ENCODE data around the gene DPYSL5. TPM values are rescaled to one million over a fixed set of nuclear protein-coding genes. Genes with fewer than 3 reads are reported as not detected.

The DPYSL5 gene
- total RNA-seq, 1 donor from 2014 or later = 201 TPM

DNA sequence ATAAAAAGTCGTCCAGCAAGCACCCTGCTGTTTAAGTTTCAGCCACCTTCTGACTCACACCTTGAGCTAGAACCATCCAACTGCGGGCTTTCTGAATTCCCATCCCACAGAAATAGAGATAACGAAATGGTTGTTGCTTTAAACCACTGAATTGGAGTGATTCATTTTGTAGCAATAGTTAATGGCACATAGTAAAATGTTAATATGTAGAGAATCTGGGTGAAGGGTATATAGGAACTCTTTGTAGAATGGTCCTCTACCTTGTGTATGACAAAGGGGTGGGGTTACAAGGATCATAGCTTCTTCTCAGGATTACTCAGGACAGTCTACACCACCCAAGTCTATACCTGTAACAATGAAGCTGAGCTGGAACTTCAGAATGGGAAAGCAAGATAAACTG lies 120.1 kb downstream of the DPYSL5 start:
- Mint-ChIP-seq H3K27me3 (ENCODE audit: low read depth) (peaks cover 50% of the 10 kb centered on the region), H3K4me1 (peaks cover 26% of the 10 kb centered on the region), H3K9me3 (no peaks in the 10 kb centered on the region), H3K27ac (ENCODE audit: unreplicated experiment) (no peak overlapping the region), H3K4me3 (no peak overlapping the region), H3K36me3 (ENCODE audit: low read depth) (no peaks in the 10 kb centered on the region)
- no peak for DNase-seq (ENCODE audit: low read depth, low spot score)
- TF ChIP-seq, protein P1, sequence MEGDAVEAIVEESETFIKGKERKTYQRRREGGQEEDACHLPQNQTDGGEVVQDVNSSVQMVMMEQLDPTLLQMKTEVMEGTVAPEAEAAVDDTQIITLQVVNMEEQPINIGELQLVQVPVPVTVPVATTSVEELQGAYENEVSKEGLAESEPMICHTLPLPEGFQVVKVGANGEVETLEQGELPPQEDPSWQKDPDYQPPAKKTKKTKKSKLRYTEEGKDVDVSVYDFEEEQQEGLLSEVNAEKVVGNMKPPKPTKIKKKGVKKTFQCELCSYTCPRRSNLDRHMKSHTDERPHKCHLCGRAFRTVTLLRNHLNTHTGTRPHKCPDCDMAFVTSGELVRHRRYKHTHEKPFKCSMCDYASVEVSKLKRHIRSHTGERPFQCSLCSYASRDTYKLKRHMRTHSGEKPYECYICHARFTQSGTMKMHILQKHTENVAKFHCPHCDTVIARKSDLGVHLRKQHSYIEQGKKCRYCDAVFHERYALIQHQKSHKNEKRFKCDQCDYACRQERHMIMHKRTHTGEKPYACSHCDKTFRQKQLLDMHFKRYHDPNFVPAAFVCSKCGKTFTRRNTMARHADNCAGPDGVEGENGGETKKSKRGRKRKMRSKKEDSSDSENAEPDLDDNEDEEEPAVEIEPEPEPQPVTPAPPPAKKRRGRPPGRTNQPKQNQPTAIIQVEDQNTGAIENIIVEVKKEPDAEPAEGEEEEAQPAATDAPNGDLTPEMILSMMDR (conservative IDR thresholded peaks at IDR 0.05) = no peak

DNA sequence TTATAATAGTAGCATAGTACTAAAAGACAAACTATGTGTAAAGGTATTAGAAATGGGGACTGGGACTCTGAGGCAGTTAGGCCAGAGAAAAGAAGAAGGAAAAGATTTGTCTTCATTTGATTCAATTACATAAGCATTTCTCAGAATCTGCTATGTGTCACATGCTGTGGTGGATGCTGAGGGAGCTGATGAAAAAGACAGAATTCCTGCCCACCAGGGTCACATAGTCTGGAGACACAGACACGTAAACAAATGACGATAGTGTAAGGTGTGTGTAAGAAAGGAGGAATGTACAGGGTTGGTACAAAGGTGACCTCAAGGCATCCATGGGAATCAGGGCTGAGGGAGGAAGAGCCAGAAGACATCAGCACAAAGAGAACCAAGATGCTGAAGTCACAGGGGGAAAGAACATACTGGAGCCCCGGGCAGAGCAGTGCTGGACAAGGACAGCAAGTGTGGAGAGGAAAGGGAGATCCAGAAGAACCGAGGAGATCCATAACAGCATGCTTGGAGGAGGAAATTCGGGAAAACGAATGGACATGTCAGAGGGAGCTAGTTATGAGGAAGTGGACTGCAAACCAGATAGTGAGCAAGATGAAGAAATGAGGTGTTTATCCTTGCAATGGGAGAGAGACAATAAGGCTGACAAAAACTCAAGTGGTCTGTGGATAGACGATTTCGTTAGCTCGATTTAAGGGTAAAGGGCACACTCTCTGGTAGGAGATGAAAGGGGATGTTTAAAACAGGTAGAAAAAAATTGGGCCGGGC lies 121.3 kb downstream of the DPYSL5 start:
- H3K27me3 Mint-ChIP-seq (ENCODE audit: low read depth) = peaks cover 50% of the 10 kb centered on the region
- TF ChIP-seq, protein P1 (conservative IDR thresholded peaks at IDR 0.05) = no peak

DNA sequence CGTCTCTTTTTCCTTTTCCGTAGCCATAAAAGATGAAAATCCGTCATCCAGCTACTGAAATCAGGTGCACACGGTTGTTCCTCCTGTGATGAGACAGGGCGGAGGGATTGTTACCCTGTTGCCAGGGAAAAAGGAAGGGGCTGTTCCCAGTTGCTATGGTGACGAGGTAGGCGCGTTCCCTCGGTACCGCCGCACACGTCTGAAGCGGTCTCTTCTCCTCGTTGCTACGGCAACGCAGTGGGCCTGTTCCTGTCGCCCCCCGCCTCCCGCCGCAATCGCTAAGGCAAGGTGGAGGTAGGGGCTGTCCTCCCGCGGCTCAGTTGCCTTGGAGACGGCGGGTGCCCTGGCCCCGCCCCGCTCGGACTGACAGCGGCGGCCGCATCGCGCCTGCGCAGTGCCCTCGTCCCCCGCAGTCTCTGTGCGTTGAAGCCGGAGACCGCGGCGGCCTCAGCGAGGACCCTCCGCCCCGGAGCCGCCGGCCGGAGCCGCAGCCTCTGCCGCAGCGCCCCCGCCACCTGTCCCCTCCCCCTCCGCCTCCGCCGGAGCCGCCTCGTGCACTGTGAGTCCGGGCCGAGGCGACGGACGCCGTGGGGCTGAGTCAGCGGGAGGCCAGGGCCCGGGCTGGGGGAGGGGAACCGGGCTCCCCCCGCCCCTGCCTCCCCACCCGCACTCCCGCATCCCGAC lies 122.5 kb downstream of the DPYSL5 start, which contains the start of gene MAPRE3:
MAPRE3 (plus strand) TSS at position 394 of the 684 bp plus-strand sequence. CDS start 51,582 bp downstream, outside the sequence.
- no peaks in the 10 kb centered on the region for H3K36me3 Mint-ChIP-seq (ENCODE audit: low read depth)
- no peaks in the 10 kb centered on the region for H3K9me3 Mint-ChIP-seq
- H3K27me3 Mint-ChIP-seq (ENCODE audit: low read depth) = peaks cover 47% of the 10 kb centered on the region
- H3K27ac Mint-ChIP-seq (ENCODE audit: unreplicated experiment) = peak within 1 kb of the TSS; percentile 37
- TF ChIP-seq, protein P1 (conservative IDR thresholded peaks at IDR 0.05) = no peak
- peaks cover 26% of the 10 kb centered on the region for H3K4me1 Mint-ChIP-seq
- DNase-seq (ENCODE audit: low read depth, low spot score) = peak; percentile 86
- H3K4me3 Mint-ChIP-seq = peak within 1 kb of the TSS; percentile 89

More for the DNA sequence above, 121.3 kb downstream of the DPYSL5 start:
- Mint-ChIP-seq H3K27ac (ENCODE audit: unreplicated experiment) (no peak overlapping the region), H3K9me3 (no peaks in the 10 kb centered on the region), H3K4me3 (peak overlapping the region; percentile 45), H3K4me1 (peaks cover 26% of the 10 kb centered on the region), H3K36me3 (ENCODE audit: low read depth) (no peaks in the 10 kb centered on the region)
- DNase-seq (ENCODE audit: low read depth, low spot score) = no peak

DNA sequence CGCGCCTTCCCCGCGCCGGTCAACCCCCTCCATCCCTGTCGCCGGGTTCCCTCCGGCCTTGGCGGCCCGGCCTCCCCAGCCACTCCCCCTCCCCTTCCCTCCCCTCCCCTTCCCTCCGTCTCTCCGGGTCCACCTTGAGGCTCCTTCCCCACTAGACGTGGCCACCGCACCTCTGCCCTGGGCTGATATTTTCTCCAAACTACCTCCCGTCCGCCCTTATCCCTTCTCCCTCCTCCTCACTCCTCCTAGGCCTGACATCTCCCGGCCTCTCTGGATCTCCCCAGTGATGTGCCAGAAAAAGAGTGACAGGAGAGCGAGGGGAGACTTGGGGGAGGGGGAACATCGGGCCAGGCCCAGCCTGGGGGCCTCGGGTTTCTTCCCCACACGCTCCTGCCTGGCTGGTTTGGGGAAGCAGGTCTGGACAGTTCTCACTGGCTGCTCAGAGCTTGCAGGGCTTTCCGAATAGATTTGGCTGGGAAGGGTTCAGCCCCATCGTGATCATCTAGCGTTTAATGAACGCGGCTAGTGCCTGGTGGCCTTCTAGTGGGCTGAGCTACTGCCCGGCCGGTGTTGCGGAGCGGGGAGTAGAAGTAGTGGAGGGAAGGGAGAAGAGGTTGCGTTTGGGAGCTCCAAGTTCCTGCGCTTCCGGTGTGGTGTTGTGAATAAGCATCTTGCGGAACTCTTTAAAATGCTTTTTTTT lies 123.1 kb downstream of the DPYSL5 start:
- Mint-ChIP-seq H3K9me3 (no peaks in the 10 kb centered on the region), H3K27ac (ENCODE audit: unreplicated experiment) (peak overlapping the region; percentile 37), H3K27me3 (ENCODE audit: low read depth) (peaks cover 44% of the 10 kb centered on the region), H3K4me1 (peaks cover 26% of the 10 kb centered on the region), H3K4me3 (peak overlapping the region; percentile 89), H3K36me3 (ENCODE audit: low read depth) (no peaks in the 10 kb centered on the region)
- no peak for DNase-seq (ENCODE audit: low read depth, low spot score)
- TF ChIP-seq, protein P1 (conservative IDR thresholded peaks at IDR 0.05) = no peak
